HEK293 (cell line): Measurements from ENCODE around the gene SEC63.

Experiments
- CTCF ChIA-PET: fragments of 350-600 bp; formaldehyde crosslinking; extraction: SDS; loops from one replicate; lab custom pipeline; 2021; ENCODE audit warnings: antibody characterized with exemption; lab: Yijun Ruan, JAX
- POLR2A ChIA-PET: fragments of 300-600 bp; formaldehyde crosslinking; extraction: SDS; loops from one replicate; lab custom pipeline; 2020; ENCODE audit warnings: antibody characterized with exemption, inconsistent platforms; lab: Yijun Ruan, JAX
- H3K27ac ChIP-seq: fragments of 200-500 bp; sonication (Bioruptor generic); 2 replicates; pipeline ENCODE4 v1.5.1; 2014; ENCODE audit warnings: low read depth, low read length, control low read depth, inconsistent platforms; ENCODE audit errors: extremely low read depth
- H3K36me3 ChIP-seq, 2 experiments: fragments of 200-500 bp in 1 of 2; sonication (Bioruptor generic) in 1 of 2; 1 replicate in 1 of 2; 2 replicates in 1 of 2; pipeline ENCODE4 v1.5.1; 2014 to 2017; ENCODE audit warnings: inconsistent platforms in 2 of 2, low read length in 2 of 2; ENCODE audit not compliant: control insufficient read depth in 2 of 2, insufficient read depth in 1 of 2
- H3K4me1 ChIP-seq: fragments of 200-500 bp; sonication (Bioruptor generic); 2 replicates; pipeline ENCODE4 v1.5.1; 2014; ENCODE audit warnings: mild to moderate bottlenecking, low read length, inconsistent platforms; ENCODE audit not compliant: control insufficient read depth, insufficient read depth
- H3K4me3 ChIP-seq: 2 replicates; pipeline ENCODE4 v1.5.1; 2011; ENCODE audit warnings: low read depth, mild to moderate bottlenecking, control low read depth, low read length, moderate library complexity
- H3K9me3 ChIP-seq: fragments of 200-500 bp; sonication (Bioruptor generic); 2 replicates; pipeline ENCODE4 v1.5.1; 2014; ENCODE audit warnings: low read depth, low read length, inconsistent platforms; ENCODE audit not compliant: control insufficient read depth, insufficient read depth
- KLF8 ChIP-seq: fragments of 450-650 bp; formaldehyde crosslinking; IDR thresholded peaks from 2 replicates; pipeline ENCODE4 v1.5.1; 2016; ENCODE audit warnings: missing biosample characterization, missing genetic modification characterization
- PRDM2 ChIP-seq: fragments of 450-650 bp; formaldehyde crosslinking; IDR thresholded peaks from 2 replicates; pipeline ENCODE4 v1.5.1; 2016; ENCODE audit warnings: missing biosample characterization, missing genetic modification characterization, borderline replicate concordance
- TCF7L2 ChIP-seq: IDR thresholded peaks from 2 replicates; pipeline ENCODE4 v1.6.1; 2011; ENCODE audit warnings: low read depth, mild to moderate bottlenecking, inconsistent platforms, low read length, moderate library complexity, borderline replicate concordance
- ZBTB11 ChIP-seq: fragments of 450-650 bp; formaldehyde crosslinking; conservative IDR thresholded peaks from 2 replicates; pipeline ENCODE4 v1.5.1; 2016; ENCODE audit warnings: low read depth, missing biosample characterization, missing genetic modification characterization
- ZBTB26 ChIP-seq: fragments of 450-650 bp; formaldehyde crosslinking; optimal IDR thresholded peaks from 2 replicates; pipeline ENCODE3; 2016; ENCODE audit warnings: missing biosample characterization, mild to moderate bottlenecking, missing genetic modification characterization
- ZNF133 ChIP-seq: fragments of 450-650 bp; formaldehyde crosslinking; IDR thresholded peaks from 2 replicates; pipeline ENCODE4 v1.5.1; 2016; ENCODE audit warnings: missing biosample characterization, missing genetic modification characterization
- ZNF18 ChIP-seq: fragments of 450-650 bp; formaldehyde crosslinking; IDR thresholded peaks from 2 replicates; pipeline ENCODE4 v1.5.1; 2016; ENCODE audit warnings: missing biosample characterization, missing genetic modification characterization
- ZNF280C ChIP-seq: fragments of 450-650 bp; formaldehyde crosslinking; IDR thresholded peaks from 2 replicates; pipeline ENCODE4 v1.5.1; 2016; ENCODE audit warnings: missing biosample characterization, missing genetic modification characterization
- ZNF366 ChIP-seq: fragments of 450-650 bp; formaldehyde crosslinking; conservative IDR thresholded peaks from 2 replicates; pipeline ENCODE4 v1.5.1; 2016; ENCODE audit warnings: missing biosample characterization, missing genetic modification characterization
- ZNF548 ChIP-seq: fragments of 450-650 bp; formaldehyde crosslinking; IDR thresholded peaks from 2 replicates; pipeline ENCODE4 v1.5.1; 2016; ENCODE audit warnings: missing biosample characterization, missing genetic modification characterization
- ZNF704 ChIP-seq: fragments of 450-650 bp; formaldehyde crosslinking; IDR thresholded peaks from 2 replicates; pipeline ENCODE4 v1.5.1; 2016; ENCODE audit warnings: missing biosample characterization, missing genetic modification characterization
- ZSCAN5A ChIP-seq: fragments of 450-650 bp; formaldehyde crosslinking; IDR thresholded peaks from 2 replicates; pipeline ENCODE4 v1.5.1; 2016; ENCODE audit warnings: missing biosample characterization, missing genetic modification characterization

The SEC63 gene

GRCh38 chr6:107847844-107848802 is 109.9 kb downstream of the SEC63 start (continued):
- TF ChIP-seq KLF8 (tag by site-specific recombination), result peak; percentile 15; the same call in 1 of the 2 replicates
- peak; percentile 75 for TF ChIP-seq ZNF366
- TF ChIP-seq ZNF133 (tag by site-specific recombination), result no peak

- no peaks in the 10 kb centered on the region for H3K36me3 ChIP-seq
- ChIA-PET CTCF (interaction anchor here (0.6 to 3.4 kb wide), 11 partner anchors 9 to 1179 kb away, joined by 3 to 49 read pairs (median 21); partner anchors contain the start of gene SCML4), POLR2A (interaction anchor here (0.6 kb wide), 1 partner anchor 111 kb away, joined by 3 read pairs; no protein-coding TSS in a partner anchor)
- H3K4me1 ChIP-seq, result no peaks in the 10 kb centered on the region
- H3K27ac ChIP-seq, result no peak overlapping the region
- no peaks in the 10 kb centered on the region for H3K9me3 ChIP-seq
- no peak overlapping the region for H3K4me3 ChIP-seq
- no peak for TF ChIP-seq ZNF704
- TF ChIP-seq ZNF18 (tag by site-specific recombination), result no peak
- TF ChIP-seq TCF7L2, result no peak
- TF ChIP-seq ZNF548 (tag by site-specific recombination), result peak; percentile 78; the same call in 1 of the 2 replicates
- TF ChIP-seq ZBTB11, result no peak
- TF ChIP-seq ZBTB26 (tag by site-specific recombination), result no peak
- TF ChIP-seq PRDM2 (tag by site-specific recombination), result no peak
- TF ChIP-seq ZNF280C (tag by site-specific recombination), result no peak
- TF ChIP-seq ZSCAN5A (tag by site-specific recombination), result no peak
These were observed 111.7 kb downstream of the SEC63 start for GRCh38 chr6:107846262-107846795.
